Choroid plexus epithelial cell (primary cell): ENCODE results near the gene CNBP.
"Not testable (repeated sequence)": the region's sequence is repeated elsewhere in the genome, so short reads cannot be mapped to it uniquely, and the experiment has no call there.

Source experiments
- DNase-seq: peaks from one replicate; pipeline ENCODE4 v3.0.0-alpha.2; 2010; ENCODE audit warnings: low read depth
- H3K4me3 ChIP-seq: 2 replicates; pipeline ENCODE4 v1.5.1; 2011; ENCODE audit warnings: low read depth, mild to moderate bottlenecking, control low read depth, low read length, moderate library complexity
- CTCF ChIP-seq: conservative IDR thresholded peaks from 2 replicates; pipeline ENCODE4 v1.5.1; 2011; ENCODE audit warnings: low read depth, mild to moderate bottlenecking, control low read depth, inconsistent platforms, low read length, moderate library complexity

The CNBP gene

GRCh38 chr3:129185783-129186182 is 2.1 kb upstream of the CNBP start:
- TF ChIP-seq CTCF, result no peak
- H3K4me3 ChIP-seq, result no peak overlapping the region
- DNase-seq, result no peak

GRCh38 chr3:129184784-129185542 is 1.3 kb upstream of the CNBP start:
- DNase-seq, result not testable (repeated sequence)
- H3K4me3 ChIP-seq, result peak overlapping the region; percentile 100

- DNase-seq, result peak; percentile 34
- no peak for TF ChIP-seq CTCF
- peak overlapping the region; percentile 100 for H3K4me3 ChIP-seq
These were observed 631 bp upstream of the CNBP start for GRCh38 chr3:129184396-129184657.

- peak overlapping the region; percentile 100 for H3K4me3 ChIP-seq
- peak; percentile 46 for DNase-seq
- TF ChIP-seq CTCF, result no peak
These were observed 1.1 kb downstream of the CNBP start for GRCh38 chr3:129182390-129183185.

- TF ChIP-seq CTCF, result no peak
- peak overlapping the region; percentile 100 for H3K4me3 ChIP-seq
- no peak for DNase-seq
These were observed 1.9 kb downstream of the CNBP start for GRCh38 chr3:129181819-129182218.

- no peak overlapping the region for H3K4me3 ChIP-seq
- DNase-seq, result no peak
- TF ChIP-seq CTCF, result no peak
These were observed 3.2 kb downstream of the CNBP start for GRCh38 chr3:129180461-129180860.

- DNase-seq, result no peak
- no peak for TF ChIP-seq CTCF
- H3K4me3 ChIP-seq, result no peak overlapping the region
These were observed 7.6 kb downstream of the CNBP start for GRCh38 chr3:129176051-129176450.
